GM23338 (cell line): ENCODE results near the gene LRP1B. TPM values are rescaled to one million over a fixed set of nuclear protein-coding genes. Genes with fewer than 3 reads are reported as not detected.

Source experiments
- ATAC-seq: fragments of 200-7000 bp; cut with Tn5 transposase; 3 replicates; pipeline ENCODE4 v1.9.1; 2020
- DNase-seq: peaks from one replicate; pipeline ENCODE4 v3.0.0-alpha.2; 2015; ENCODE audit warnings: low spot score
- H2AFZ ChIP-seq: fragments of 200-600 bp; sonication (generic); 2 replicates; pipeline ENCODE4 v1.8.0; 2016; ENCODE audit warnings: antibody characterized with exemption, mild to moderate bottlenecking, moderate library complexity
- H3F3A ChIP-seq: fragments of 200-600 bp; sonication (generic); replicated peaks from 2 replicates; pipeline ENCODE4 v1.8.0; 2017; ENCODE audit warnings: antibody characterized with exemption, mixed run types, low read depth
- H3K27ac ChIP-seq: fragments of 200-600 bp; sonication (generic); 2 replicates; pipeline ENCODE4 v1.6.1; 2016; ENCODE audit warnings: low read depth
- H3K27me3 ChIP-seq: fragments of 200-600 bp; sonication (generic); 2 replicates; pipeline ENCODE4 v1.8.0; 2016; ENCODE audit warnings: mild to moderate bottlenecking, mixed run types, moderate library complexity; ENCODE audit not compliant: insufficient read depth
- H3K36me3 ChIP-seq: fragments of 200-600 bp; sonication (generic); 2 replicates; pipeline ENCODE4 v1.8.0; 2016; ENCODE audit warnings: mild to moderate bottlenecking; ENCODE audit not compliant: insufficient read depth
- H3K4me1 ChIP-seq: fragments of 200-600 bp; sonication (generic); 2 replicates; pipeline ENCODE4 v1.8.0; 2016; ENCODE audit warnings: mild to moderate bottlenecking, moderate library complexity; ENCODE audit not compliant: insufficient read depth
- H3K4me2 ChIP-seq: fragments of 200-600 bp; sonication (generic); 2 replicates; pipeline ENCODE4 v1.7.1; 2017; ENCODE audit warnings: mixed run types
- H3K4me3 ChIP-seq: fragments of 200-600 bp; sonication (generic); 2 replicates; pipeline ENCODE4 v1.6.1; 2016; ENCODE audit warnings: mixed run types
- H3K79me2 ChIP-seq: fragments of 200-600 bp; sonication (generic); replicated peaks from 2 replicates; pipeline ENCODE4 v1.8.0; 2017; ENCODE audit warnings: mild to moderate bottlenecking; ENCODE audit not compliant: insufficient read depth
- H3K9me2 ChIP-seq: fragments of 200-600 bp; sonication (generic); 2 replicates; pipeline ENCODE4 v1.8.0; 2017; ENCODE audit not compliant: insufficient read depth
- H4K20me1 ChIP-seq: fragments of 200-600 bp; sonication (generic); replicated peaks from 2 replicates; pipeline ENCODE4 v1.8.0; 2017; ENCODE audit warnings: mild to moderate bottlenecking; ENCODE audit not compliant: insufficient read depth
- H3K27ac Mint-ChIP-seq: 2 replicates; pipeline ENCODE4 v1.8.0; 2020; ENCODE audit warnings: inconsistent platforms, mild to moderate bottlenecking, moderate library complexity, mixed read lengths
- H3K27me3 Mint-ChIP-seq: 3 replicates; pipeline ENCODE4 v1.8.0; 2022; ENCODE audit warnings: low read depth, mild to moderate bottlenecking, moderate library complexity, mixed read lengths, inconsistent platforms; ENCODE audit not compliant: insufficient read depth, poor library complexity
- H3K36me3 Mint-ChIP-seq: 3 replicates; pipeline ENCODE4 v1.8.0; 2021; ENCODE audit warnings: low read depth, mild to moderate bottlenecking, inconsistent platforms, moderate library complexity, mixed read lengths
- H3K4me1 Mint-ChIP-seq: 3 replicates; pipeline ENCODE4 v1.8.0; 2020; ENCODE audit warnings: mild to moderate bottlenecking, inconsistent platforms, mixed read lengths
- H3K4me3 Mint-ChIP-seq: 3 replicates; pipeline ENCODE4 v1.8.0; 2021; ENCODE audit warnings: moderate library complexity, mild to moderate bottlenecking, inconsistent platforms, mixed read lengths
- H3K9me3 Mint-ChIP-seq: 3 replicates; pipeline ENCODE4 v1.8.0; 2020; ENCODE audit warnings: moderate library complexity, mild to moderate bottlenecking, inconsistent platforms, mixed read lengths
- CREB1 ChIP-seq: fragments of 250-450 bp; sonication (Bioruptor Pico); IDR thresholded peaks from 2 replicates; pipeline ENCODE4 v1.5.0; 2020; ENCODE audit warnings: low read depth, mild to moderate bottlenecking, moderate library complexity
- ETS1 ChIP-seq: IDR thresholded peaks from 2 replicates; pipeline ENCODE4 v1.6.1; 2016; ENCODE audit warnings: antibody characterized with exemption
- EZH2 ChIP-seq: fragments of 200-600 bp; sonication (generic); IDR thresholded peaks from one replicate; pipeline ENCODE4 v1.8.0; 2017; ENCODE audit warnings: antibody characterized with exemption, mild to moderate bottlenecking, low read depth; ENCODE audit not compliant: unreplicated experiment
- EZH2phosphoT487 ChIP-seq: fragments of 200-600 bp; sonication (generic); IDR thresholded peaks from one replicate; pipeline ENCODE4 v1.8.1; 2018; ENCODE audit warnings: antibody characterized with exemption; ENCODE audit not compliant: unreplicated experiment
- JUNB ChIP-seq: IDR thresholded peaks from one replicate; pipeline ENCODE4 v1.6.1; 2016; ENCODE audit warnings: antibody characterized with exemption; ENCODE audit not compliant: unreplicated experiment
- NANOG ChIP-seq: IDR thresholded peaks from 2 replicates; pipeline ENCODE4 v1.6.1; 2016; ENCODE audit warnings: antibody characterized with exemption, borderline replicate concordance
- POLR2AphosphoS5 ChIP-seq: IDR thresholded peaks from 2 replicates; pipeline ENCODE4 v1.6.1; 2016; ENCODE audit warnings: antibody characterized with exemption, low read depth
- REST ChIP-seq: IDR thresholded peaks from one replicate; pipeline ENCODE4 v1.6.1; 2018; ENCODE audit warnings: antibody characterized with exemption; ENCODE audit not compliant: unreplicated experiment
- STAT1 ChIP-seq: IDR thresholded peaks from one replicate; pipeline ENCODE4 v1.6.1; 2016; ENCODE audit warnings: antibody characterized with exemption; ENCODE audit not compliant: unreplicated experiment
- ZNF114 ChIP-seq: fragments of 250-450 bp; sonication (Bioruptor Pico); IDR thresholded peaks from 2 replicates; pipeline ENCODE4 v1.5.0; 2020; ENCODE audit warnings: mild to moderate bottlenecking, moderate library complexity
- ZNF331 ChIP-seq: fragments of 250-450 bp; sonication (Bioruptor Pico); IDR thresholded peaks from 2 replicates; pipeline ENCODE4 v1.5.0; 2020; ENCODE audit warnings: low read depth, mild to moderate bottlenecking, moderate library complexity
- ZNF462 ChIP-seq: fragments of 250-450 bp; sonication (Bioruptor Pico); IDR thresholded peaks from 2 replicates; pipeline ENCODE4 v1.5.0; 2020; ENCODE audit warnings: mild to moderate bottlenecking, moderate library complexity
- polyA plus RNA-seq: library from polyadenylated mRNA; unstranded; fragments of >200 nt; fragmentation: Nextera tagmentation; extraction: Ambion mirVana; gene quantifications from 2 replicates; pipeline ENCODE4 v1.2.1, GENCODE V29; 2016
- total RNA-seq: library from RNA; depleted of rRNA; stranded (reverse); fragments of >200 nt; shearing (Covaris generic); gene quantifications from 2 replicates; pipeline ENCODE4 v1.2.3, GENCODE V29; 2014
- TF ChIP-seq, protein P1 (sequence below), 2 experiments: fragments of 200-600 bp in 1 of 2; sonication (generic) in 1 of 2; conservative IDR thresholded peaks; 2 replicates each; pipeline versions ENCODE4 v1.5.1 to v1.6.1; 2016 to 2017; ENCODE audit warnings: antibody characterized with exemption in 2 of 2, low read depth in 2 of 2, mild to moderate bottlenecking in 2 of 2, moderate library complexity in 1 of 2

Gene LRP1B
- total and polyA plus RNA-seq, 2 experiments from 2014 or later: 0.15 to 0.97 TPM

- H3K27me3 ChIP-seq: no peaks in the 10 kb centered on the region
- no peaks in the 10 kb centered on the region for H3K36me3 Mint-ChIP-seq
- H2AFZ ChIP-seq: no peak overlapping the region
- no peaks in the 10 kb centered on the region for H3K79me2 ChIP-seq
- no peak overlapping the region for H3K4me3 Mint-ChIP-seq
- no peaks in the 10 kb centered on the region for H3K27me3 Mint-ChIP-seq
- H3K36me3 ChIP-seq: no peaks in the 10 kb centered on the region
- no peaks in the 10 kb centered on the region for H4K20me1 ChIP-seq
- no peak for TF ChIP-seq REST
- TF ChIP-seq ZNF331 (CRISPR knock-in tag): no peak
- TF ChIP-seq STAT1: no peak
- TF ChIP-seq ZNF462 (CRISPR knock-in tag): no peak
- TF ChIP-seq EZH2: no peak
- TF ChIP-seq JUNB: no peak
- TF ChIP-seq EZH2phosphoT487: no peak
- no peak for TF ChIP-seq ZNF114 (CRISPR knock-in tag)
- no peak for TF ChIP-seq NANOG
- TF ChIP-seq ETS1: no peak
- TF ChIP-seq, protein P1, sequence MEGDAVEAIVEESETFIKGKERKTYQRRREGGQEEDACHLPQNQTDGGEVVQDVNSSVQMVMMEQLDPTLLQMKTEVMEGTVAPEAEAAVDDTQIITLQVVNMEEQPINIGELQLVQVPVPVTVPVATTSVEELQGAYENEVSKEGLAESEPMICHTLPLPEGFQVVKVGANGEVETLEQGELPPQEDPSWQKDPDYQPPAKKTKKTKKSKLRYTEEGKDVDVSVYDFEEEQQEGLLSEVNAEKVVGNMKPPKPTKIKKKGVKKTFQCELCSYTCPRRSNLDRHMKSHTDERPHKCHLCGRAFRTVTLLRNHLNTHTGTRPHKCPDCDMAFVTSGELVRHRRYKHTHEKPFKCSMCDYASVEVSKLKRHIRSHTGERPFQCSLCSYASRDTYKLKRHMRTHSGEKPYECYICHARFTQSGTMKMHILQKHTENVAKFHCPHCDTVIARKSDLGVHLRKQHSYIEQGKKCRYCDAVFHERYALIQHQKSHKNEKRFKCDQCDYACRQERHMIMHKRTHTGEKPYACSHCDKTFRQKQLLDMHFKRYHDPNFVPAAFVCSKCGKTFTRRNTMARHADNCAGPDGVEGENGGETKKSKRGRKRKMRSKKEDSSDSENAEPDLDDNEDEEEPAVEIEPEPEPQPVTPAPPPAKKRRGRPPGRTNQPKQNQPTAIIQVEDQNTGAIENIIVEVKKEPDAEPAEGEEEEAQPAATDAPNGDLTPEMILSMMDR (conservative IDR thresholded peaks at IDR 0.05; ENCODE audit: low read depth in 2 of 2): no peak
- no peak for TF ChIP-seq POLR2AphosphoS5
- TF ChIP-seq CREB1 (CRISPR knock-in tag): no peak
- no peaks in the 10 kb centered on the region for H3K9me2 ChIP-seq
- H3K27ac ChIP-seq: no peak overlapping the region
- no peaks in the 10 kb centered on the region for H3F3A ChIP-seq
- no peak overlapping the region for H3K4me2 ChIP-seq
- no peak overlapping the region for H3K27ac Mint-ChIP-seq
- DNase-seq (no peak), ATAC-seq (no peak)
- H3K4me1 Mint-ChIP-seq: peaks cover 5% of the 10 kb centered on the region; the same call in 2 of the 3 replicates
- no peaks in the 10 kb centered on the region for H3K4me1 ChIP-seq
- no peaks in the 10 kb centered on the region for H3K9me3 Mint-ChIP-seq
- no peak overlapping the region for H3K4me3 ChIP-seq
Observed at GRCh38 chr2:141497272-141497671, 633.5 kb downstream of the LRP1B start.
